ENCODE measurements around the gene TXNDC8.
A peak's percentile ranks its signal among the peaks of the same experiment; 100 is the strongest.
"Not testable (repeated sequence)": the region's sequence is repeated elsewhere in the genome, so short reads cannot be mapped to it uniquely, and the experiment has no call there.

The TXNDC8 gene

DNA sequence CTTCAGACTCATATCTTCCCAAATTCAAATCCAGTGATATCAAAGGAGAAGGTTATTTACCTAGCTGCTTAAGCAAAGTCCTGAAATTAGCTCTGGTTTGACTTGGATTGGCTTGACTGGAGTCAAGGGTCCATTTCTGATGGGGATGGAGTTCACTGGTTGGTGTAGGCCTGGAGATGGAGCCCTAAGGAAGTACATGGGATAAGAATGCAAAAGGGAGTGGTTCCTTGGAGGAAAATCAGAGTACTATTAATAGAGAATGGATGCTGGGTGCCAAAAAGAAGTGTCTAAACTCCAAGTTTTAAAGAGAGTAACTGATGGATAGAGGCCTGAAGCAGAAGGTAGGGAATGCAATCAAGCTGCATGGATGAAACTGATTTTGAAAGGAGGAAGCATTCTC lies 13.8 kb downstream of the TXNDC8 start:
- no peak for TF ChIP-seq TAF1 (IDR thresholded peaks at IDR 0.05; ENCODE audit: borderline replicate concordance, low read depth, low read length)
- TF ChIP-seq POLR2AphosphoS5 (IDR thresholded peaks at IDR 0.05; ENCODE audit: low read depth, low read length): no peak

DNA sequence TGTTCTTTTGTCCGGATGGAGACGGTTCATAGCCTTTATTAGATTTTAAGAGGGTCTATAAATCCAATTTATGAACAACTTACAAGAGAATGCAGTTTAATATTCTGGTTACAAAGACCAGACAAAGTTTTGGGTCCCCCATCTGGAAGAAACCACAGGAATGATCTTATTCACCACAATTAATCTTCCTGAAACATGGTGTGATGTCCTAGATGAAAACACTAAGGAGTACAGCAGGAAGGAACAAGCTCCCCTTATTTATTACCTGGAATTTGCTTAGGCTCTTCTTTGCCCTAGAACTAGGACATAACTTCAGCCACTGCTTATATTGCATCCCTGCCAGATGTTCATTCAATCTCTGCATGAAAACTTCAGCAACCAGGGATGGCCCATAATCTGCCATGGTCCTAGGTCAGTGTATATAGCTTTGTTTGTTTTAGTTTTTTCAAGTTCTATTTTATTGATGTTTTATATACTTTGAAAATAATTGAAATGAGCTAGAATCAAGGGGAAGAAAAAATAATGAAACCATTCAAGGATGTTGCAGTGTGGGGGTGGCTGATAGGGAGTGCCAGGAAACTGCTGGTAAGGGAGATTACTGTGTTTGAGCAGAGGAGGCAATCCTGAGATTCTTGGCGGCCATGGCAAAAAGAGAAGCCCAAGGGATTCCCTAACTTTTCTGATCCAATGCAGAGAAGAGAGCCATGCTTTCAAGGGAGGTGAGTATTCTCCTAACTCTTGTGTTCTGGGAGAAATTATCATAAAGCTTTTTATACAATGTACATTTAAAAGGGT lies 16.8 kb downstream of the TXNDC8 start:
- DNase-seq (ENCODE audit: insufficient read length): no peak
- no peak for FAIRE-seq
- TF ChIP-seq TAF1 (IDR thresholded peaks at IDR 0.05; ENCODE audit: borderline replicate concordance, low read depth, low read length) (no peak), POLR2AphosphoS5 (IDR thresholded peaks at IDR 0.05; ENCODE audit: low read depth, low read length) (no peak), POLR2A (IDR thresholded peaks at IDR 0.05; ENCODE audit: low read depth, low read length) (no peak)

More for the DNA sequence above, 13.8 kb downstream of the TXNDC8 start:
- no peak for DNase-seq (ENCODE audit: insufficient read length)
- no peak for FAIRE-seq

DNA sequence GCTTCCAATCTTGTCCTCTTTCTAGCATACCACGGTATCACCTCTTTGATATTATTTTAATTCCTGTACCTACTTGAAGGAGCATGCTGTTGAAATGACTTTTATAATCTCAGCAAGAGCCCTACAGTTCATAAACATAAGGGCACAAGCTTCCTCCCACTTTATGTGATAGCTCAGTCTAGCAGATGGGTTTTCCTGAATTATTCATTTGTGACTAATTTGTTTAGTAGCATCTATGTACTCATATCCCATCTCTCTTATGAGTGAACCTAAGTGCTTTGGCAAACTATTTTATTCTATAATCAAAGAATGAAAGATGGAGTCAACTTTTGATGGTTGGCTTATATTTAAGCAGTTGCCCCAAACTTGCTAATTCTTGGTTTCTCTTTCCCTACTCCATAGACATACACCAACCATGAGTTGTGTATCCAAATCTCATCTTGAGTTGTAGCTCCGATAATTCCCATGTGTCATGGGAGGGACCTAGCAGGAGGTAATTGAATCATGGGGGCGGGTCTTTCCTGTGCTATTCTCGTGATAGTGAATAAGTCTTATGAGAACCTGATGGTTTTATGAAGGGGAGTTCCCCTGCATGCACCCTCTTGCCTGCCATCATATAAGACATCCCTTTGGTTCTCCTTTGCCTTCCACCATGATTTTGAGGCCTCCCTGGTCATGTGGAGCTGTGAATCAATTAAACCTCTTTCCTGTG lies 17.7 kb downstream of the TXNDC8 start:
- TF ChIP-seq POLR2AphosphoS5 (IDR thresholded peaks at IDR 0.05; ENCODE audit: low read depth, low read length) (no peak), POLR2A (IDR thresholded peaks at IDR 0.05; ENCODE audit: low read depth, low read length) (no peak), TAF1 (IDR thresholded peaks at IDR 0.05; ENCODE audit: borderline replicate concordance, low read depth, low read length) (no peak)
- DNase-seq (ENCODE audit: insufficient read length) (no peak), FAIRE-seq (peak; percentile 21)

DNA sequence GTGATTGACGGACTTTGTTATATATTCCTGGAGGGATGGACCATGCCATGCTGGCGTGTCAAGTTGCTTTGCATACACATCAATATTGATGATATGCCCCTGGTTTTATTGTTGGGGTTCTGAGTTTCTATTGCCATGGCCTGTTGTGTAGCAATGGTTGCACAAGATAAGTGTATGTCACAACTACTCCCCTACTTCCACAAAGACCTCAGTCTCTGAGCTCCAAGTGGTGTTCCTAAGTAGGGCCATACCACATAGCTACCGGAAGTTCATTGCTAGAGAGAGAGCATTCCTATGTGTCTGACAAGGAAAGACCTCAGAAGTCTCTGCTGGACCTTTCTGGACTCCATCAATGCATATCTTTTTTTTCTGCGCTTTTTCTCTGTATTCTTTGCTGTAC lies 19.8 kb downstream of the TXNDC8 start:
- FAIRE-seq: no peak
- no peak for DNase-seq (ENCODE audit: insufficient read length)
- TF ChIP-seq POLR2A (IDR thresholded peaks at IDR 0.05; ENCODE audit: low read depth, low read length) (no peak), POLR2AphosphoS5 (IDR thresholded peaks at IDR 0.05; ENCODE audit: low read depth, low read length) (no peak), TAF1 (IDR thresholded peaks at IDR 0.05; ENCODE audit: borderline replicate concordance, low read depth, low read length) (no peak)

DNA sequence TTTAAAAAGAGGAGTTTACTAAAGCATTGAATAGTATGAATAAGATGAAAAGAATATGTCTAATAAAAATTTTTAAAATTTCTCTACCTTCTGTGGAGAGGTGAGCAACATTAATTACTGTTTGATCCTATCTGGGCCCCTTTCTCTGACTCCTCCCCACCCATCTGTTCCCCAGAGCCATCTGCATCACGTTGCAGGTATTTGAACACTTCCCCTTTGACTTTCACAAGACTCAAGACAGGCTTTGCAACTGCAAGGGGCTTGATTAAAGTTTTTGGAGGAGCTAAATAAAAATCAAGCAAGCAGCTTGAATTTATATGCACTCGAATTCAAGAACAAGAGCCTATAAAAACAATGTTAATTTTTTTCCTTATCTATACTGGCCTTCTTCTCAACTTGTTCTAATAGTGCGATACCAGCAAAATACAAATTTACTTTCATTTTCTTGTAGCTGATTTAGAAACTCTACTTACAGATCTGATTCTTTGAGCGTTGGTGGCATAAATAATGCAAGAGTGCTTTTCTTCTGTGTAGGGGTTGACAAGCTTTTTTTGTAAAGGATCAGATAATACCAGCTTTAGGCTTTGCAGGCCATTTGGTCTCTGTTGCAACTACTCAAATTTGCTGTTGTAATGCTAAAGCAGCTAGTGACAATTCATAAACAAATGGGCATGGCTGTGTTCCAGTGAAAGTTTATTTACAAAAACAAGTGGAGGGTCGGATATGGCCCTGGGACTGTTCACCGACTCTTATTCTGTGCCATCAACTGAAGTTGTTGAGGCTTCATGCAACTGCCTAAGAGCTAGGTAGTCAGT lies 21.2 kb downstream of the TXNDC8 start:
- TF ChIP-seq POLR2AphosphoS5 (IDR thresholded peaks at IDR 0.05; ENCODE audit: low read depth, low read length): no peak
- TF ChIP-seq POLR2A (IDR thresholded peaks at IDR 0.05; ENCODE audit: low read depth, low read length): no peak
- no peak for TF ChIP-seq TAF1 (IDR thresholded peaks at IDR 0.05; ENCODE audit: borderline replicate concordance, low read depth, low read length)
- peak; percentile 29 for DNase-seq (ENCODE audit: insufficient read length)
- peak; percentile 86 for FAIRE-seq

DNA sequence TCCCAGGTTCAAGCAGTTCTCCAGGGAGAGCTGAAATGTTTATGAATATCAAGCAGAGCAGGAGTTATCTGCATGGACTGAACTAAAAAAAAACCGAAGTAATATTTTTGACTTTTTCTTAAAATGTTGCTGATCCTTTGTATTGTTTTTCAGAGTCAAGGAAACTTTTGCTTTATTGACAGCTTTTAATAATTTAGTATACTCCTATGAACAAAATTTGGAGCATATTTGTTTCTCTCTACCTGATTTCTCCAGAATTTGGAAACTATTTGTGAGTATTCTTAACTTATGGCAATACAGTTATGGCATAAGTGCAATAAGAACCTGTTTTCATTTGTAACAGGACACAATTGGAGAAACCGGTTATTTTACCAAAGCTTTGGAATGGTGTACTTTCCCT lies 25.7 kb downstream of the TXNDC8 start:
- DNase-seq (ENCODE audit: insufficient read length); FAIRE-seq: not testable (repeated sequence)

DNA sequence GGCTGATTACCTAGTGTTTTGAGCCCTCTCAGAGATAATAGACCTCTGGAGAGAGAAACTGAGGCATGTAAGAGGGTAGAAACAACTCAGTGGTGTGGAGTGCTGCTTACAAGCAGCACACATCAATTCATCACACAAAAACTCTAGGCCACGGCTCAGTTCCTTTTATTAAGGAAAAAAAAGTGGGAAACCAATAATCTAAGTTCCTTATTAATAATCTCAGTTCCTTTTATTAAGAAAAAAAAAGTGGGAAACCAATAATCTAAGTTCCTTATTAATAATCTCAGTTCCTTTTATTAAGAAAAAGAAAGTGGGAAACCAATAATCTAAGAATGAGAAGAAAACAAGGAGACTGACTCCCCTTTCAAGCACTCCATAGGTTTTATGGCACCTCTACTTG lies 28.0 kb downstream of the TXNDC8 start:
- FAIRE-seq: no peak
- no peak for TF ChIP-seq POLR2A (IDR thresholded peaks at IDR 0.05; ENCODE audit: low read depth, low read length)
- no peak for TF ChIP-seq POLR2AphosphoS5 (IDR thresholded peaks at IDR 0.05; ENCODE audit: low read depth, low read length)
- no peak for TF ChIP-seq TAF1 (IDR thresholded peaks at IDR 0.05; ENCODE audit: borderline replicate concordance, low read depth, low read length)

DNA sequence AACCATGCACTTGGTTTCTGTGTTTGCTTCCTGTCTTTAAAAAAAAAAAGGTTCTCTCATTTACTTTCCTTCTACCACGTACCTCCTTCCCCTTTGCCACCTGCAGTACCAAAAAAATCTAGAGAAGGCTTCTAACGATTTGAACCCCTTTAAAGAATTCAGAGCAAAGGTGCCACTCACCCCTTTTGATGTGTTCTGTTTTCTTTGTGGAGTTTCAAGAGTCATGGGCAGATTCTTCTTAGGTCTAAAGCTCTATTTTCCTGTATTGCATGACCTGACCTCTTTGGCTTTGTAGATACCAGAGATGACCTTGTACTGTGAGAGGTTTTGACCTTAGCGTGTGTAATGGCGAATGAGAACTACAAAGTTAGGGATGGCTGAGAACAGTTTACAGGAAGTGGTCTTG lies 29.0 kb downstream of the TXNDC8 start:
- DNase-seq (ENCODE audit: insufficient read length): no peak
- no peak for FAIRE-seq

More for the DNA sequence above, 28.0 kb downstream of the TXNDC8 start:
- no peak for DNase-seq (ENCODE audit: insufficient read length)

DNA sequence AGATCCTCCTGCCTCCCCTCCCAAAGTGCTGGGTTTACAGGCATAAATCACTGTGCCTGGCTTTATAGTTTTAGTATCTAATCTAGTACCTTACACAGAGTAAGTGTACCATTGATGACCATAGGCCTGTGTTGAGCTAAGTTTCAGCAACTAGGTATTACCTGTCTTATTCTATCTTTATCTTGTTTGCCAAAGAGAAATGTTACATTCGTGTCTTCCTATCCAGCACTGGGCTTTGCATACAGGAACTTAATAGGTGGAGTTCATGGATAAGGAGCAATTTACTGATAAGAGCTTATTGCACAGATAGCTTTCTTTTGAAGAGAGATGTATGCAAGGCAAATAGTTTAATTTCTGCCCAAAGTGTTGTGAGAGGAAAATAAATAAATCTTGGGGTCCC lies 30.5 kb downstream of the TXNDC8 start:
- no peak for DNase-seq (ENCODE audit: insufficient read length)
- FAIRE-seq: peak; percentile 65
- TF ChIP-seq POLR2A (IDR thresholded peaks at IDR 0.05; ENCODE audit: low read depth, low read length): no peak
- TF ChIP-seq TAF1 (IDR thresholded peaks at IDR 0.05; ENCODE audit: borderline replicate concordance, low read depth, low read length): no peak
- TF ChIP-seq POLR2AphosphoS5 (IDR thresholded peaks at IDR 0.05; ENCODE audit: low read depth, low read length): no peak

More for the DNA sequence above, 29.0 kb downstream of the TXNDC8 start:
- TF ChIP-seq TAF1 (IDR thresholded peaks at IDR 0.05; ENCODE audit: borderline replicate concordance, low read depth, low read length): no peak
- no peak for TF ChIP-seq POLR2A (IDR thresholded peaks at IDR 0.05; ENCODE audit: low read depth, low read length)
- TF ChIP-seq POLR2AphosphoS5 (IDR thresholded peaks at IDR 0.05; ENCODE audit: low read depth, low read length): no peak

DNA sequence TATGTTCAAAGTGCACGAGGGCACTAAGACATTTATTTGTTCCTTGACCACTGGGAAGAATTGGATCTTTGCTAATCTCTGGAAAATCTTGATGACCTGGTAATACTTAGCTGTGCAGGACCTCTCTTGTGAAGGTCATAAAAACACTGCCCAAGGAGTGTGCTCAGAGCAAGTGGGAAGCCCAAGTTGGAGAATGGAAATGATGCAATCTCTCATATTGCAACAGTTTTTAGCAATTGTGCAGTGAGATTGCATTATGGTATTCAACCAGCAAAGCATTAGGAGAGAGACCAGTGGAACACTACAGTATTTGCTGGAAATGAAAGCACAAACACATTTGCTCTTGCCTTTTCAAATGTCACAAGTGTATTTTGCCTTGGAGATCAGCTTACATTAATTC lies 34.5 kb downstream of the TXNDC8 start:
- FAIRE-seq: no peak
- no peak for TF ChIP-seq TAF1 (IDR thresholded peaks at IDR 0.05; ENCODE audit: borderline replicate concordance, low read depth, low read length)
- TF ChIP-seq POLR2AphosphoS5 (IDR thresholded peaks at IDR 0.05; ENCODE audit: low read depth, low read length): no peak
- no peak for TF ChIP-seq POLR2A (IDR thresholded peaks at IDR 0.05; ENCODE audit: low read depth, low read length)
- no peak for DNase-seq (ENCODE audit: insufficient read length)

DNA sequence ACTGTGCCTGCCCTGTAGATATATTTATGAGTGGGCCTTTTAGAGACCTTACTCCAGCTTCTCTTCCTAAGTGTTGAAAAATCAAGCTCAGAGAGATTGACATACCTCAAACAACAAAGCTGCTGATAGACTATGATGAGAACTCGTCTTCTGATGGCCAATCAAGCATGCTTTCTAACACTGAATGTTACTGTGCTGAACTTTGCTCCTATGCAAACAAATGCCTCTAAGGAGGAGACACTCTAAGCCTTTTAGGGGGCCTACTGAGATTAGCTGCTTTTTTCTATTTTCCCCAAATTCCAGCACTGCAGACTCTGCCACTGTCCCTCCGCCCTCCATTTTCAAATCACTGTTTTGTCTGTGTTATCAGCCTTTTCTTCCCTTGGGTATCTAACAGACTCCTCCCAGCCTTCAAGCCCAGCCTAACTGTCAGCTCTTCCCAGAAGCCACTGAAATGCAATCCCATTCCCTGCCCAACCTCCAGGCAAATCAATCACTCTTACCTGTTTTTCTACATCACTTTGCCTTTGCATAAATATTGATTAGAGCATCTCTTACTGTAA lies 39.5 kb downstream of the TXNDC8 start:
- FAIRE-seq (no peak), DNase-seq (ENCODE audit: insufficient read length) (no peak)
- TF ChIP-seq POLR2AphosphoS5 (IDR thresholded peaks at IDR 0.05; ENCODE audit: low read depth, low read length): no peak
- no peak for TF ChIP-seq POLR2A (IDR thresholded peaks at IDR 0.05; ENCODE audit: low read depth, low read length)
- TF ChIP-seq TAF1 (IDR thresholded peaks at IDR 0.05; ENCODE audit: borderline replicate concordance, low read depth, low read length): no peak
